ENCODE measurements around the gene PEAK3. TPM values are rescaled to one million over a fixed set of nuclear protein-coding genes. Genes with fewer than 3 reads are reported as not detected.

The PEAK3 gene
- total and polyA plus RNA-seq, 2 donors, result 0.05 to 0.34 TPM

- peaks cover 0 to 4% of the 10 kb centered on the region in 2 donors for H3K9me3 ChIP-seq (ENCODE audit: control insufficient read depth in 2 of 2, insufficient read depth in 1 of 2, low read length in 1 of 2)
- 97% methylated on average over 28 of the region's 28 CpGs for WGBS
- H3K36me3 ChIP-seq (ENCODE audit: control insufficient read depth in 2 of 2, insufficient read depth in 2 of 2, low read length in 1 of 2), result peaks cover 36 to 41% of the 10 kb centered on the region in 2 donors
- H3K27me3 ChIP-seq (ENCODE audit: control insufficient read depth in 2 of 2, insufficient read depth in 1 of 2, low read length in 1 of 2), result peaks cover under 1 to 7% of the 10 kb centered on the region in 2 donors
- no peak for DNase-seq (ENCODE audit: low read depth in 6 of 9, low spot score in 9 of 9)
- no peak overlapping the region for H3K4me3 ChIP-seq (ENCODE audit: low read length in 2 of 2)
- H3K27ac ChIP-seq (ENCODE audit: low read depth in 1 of 2, low read length in 1 of 2), result no peak overlapping the region
- H3K4me1 ChIP-seq (ENCODE audit: control insufficient read depth in 2 of 2, insufficient read depth in 2 of 2, low read length in 2 of 2), result peaks cover 10 to 27% of the 10 kb centered on the region in 2 donors
Observed at GRCh38 chr19:2276429-2276986, 5.5 kb downstream of the PEAK3 start.

- Histone ChIP-seq H3K4me1 (ENCODE audit: control insufficient read depth in 2 of 2, insufficient read depth in 2 of 2, low read length in 2 of 2) (peaks cover 13 to 31% of the 10 kb centered on the region in 2 donors), H3K36me3 (ENCODE audit: control insufficient read depth in 2 of 2, insufficient read depth in 2 of 2, low read length in 1 of 2) (peaks cover 38 to 45% of the 10 kb centered on the region in 2 donors), H3K27me3 (ENCODE audit: control insufficient read depth in 2 of 2, insufficient read depth in 1 of 2, low read length in 1 of 2) (peaks cover 0 to 6% of the 10 kb centered on the region in 2 donors), H3K27ac (ENCODE audit: low read depth in 1 of 2, low read length in 1 of 2) (no peak overlapping the region), H3K4me3 (ENCODE audit: low read length in 2 of 2) (no peak overlapping the region), H3K9me3 (ENCODE audit: control insufficient read depth in 2 of 2, insufficient read depth in 1 of 2, low read length in 1 of 2) (peaks cover 0 to 4% of the 10 kb centered on the region in 2 donors)
- DNase-seq (ENCODE audit: low read depth in 6 of 9, low spot score in 9 of 9), result no peak
- 94% methylated on average over 74 of the region's 74 CpGs for WGBS
Observed at GRCh38 chr19:2275588-2276428, 6.2 kb downstream of the PEAK3 start.

- Histone ChIP-seq H3K27me3 (ENCODE audit: control insufficient read depth in 2 of 2, insufficient read depth in 1 of 2, low read length in 1 of 2) (no peaks in the 10 kb centered on the region), H3K36me3 (ENCODE audit: control insufficient read depth in 2 of 2, insufficient read depth in 2 of 2, low read length in 1 of 2) (peaks cover 38 to 45% of the 10 kb centered on the region in 2 donors), H3K4me1 (ENCODE audit: control insufficient read depth in 2 of 2, insufficient read depth in 2 of 2, low read length in 2 of 2) (peaks cover 13 to 31% of the 10 kb centered on the region in 2 donors), H3K4me3 (ENCODE audit: low read length in 2 of 2) (no peak overlapping the region), H3K9me3 (ENCODE audit: control insufficient read depth in 2 of 2, insufficient read depth in 1 of 2, low read length in 1 of 2) (peaks cover 0 to 4% of the 10 kb centered on the region in 2 donors), H3K27ac (ENCODE audit: low read depth in 1 of 2, low read length in 1 of 2) (no peak overlapping the region)
- 79% methylated on average over 16 of the region's 16 CpGs for WGBS
- DNase-seq (ENCODE audit: low read depth in 6 of 9, low spot score in 9 of 9), result peak in 1 of 9 donors; percentile 58
Observed at GRCh38 chr19:2274931-2275535, 6.9 kb downstream of the PEAK3 start.

- 98% methylated on average over 9 of the region's 9 CpGs for WGBS
- peak overlapping the region in 1 of 2 donors; percentile 39 for H3K4me3 ChIP-seq (ENCODE audit: low read length in 2 of 2)
- peaks cover 38 to 45% of the 10 kb centered on the region in 2 donors for H3K36me3 ChIP-seq (ENCODE audit: control insufficient read depth in 2 of 2, insufficient read depth in 2 of 2, low read length in 1 of 2)
Observed at GRCh38 chr19:2274185-2274711, 7.7 kb downstream of the PEAK3 start.

GRCh38 chr19:2273356-2274184 is 8.4 kb downstream of the PEAK3 start:
- peaks cover 0 to 6% of the 10 kb centered on the region in 2 donors for H3K9me3 ChIP-seq (ENCODE audit: control insufficient read depth in 2 of 2, insufficient read depth in 1 of 2, low read length in 1 of 2)
- peak in 7 of 9 donors; percentile 48 to 85 (median 64) for DNase-seq (ENCODE audit: low read depth in 6 of 9, low spot score in 9 of 9)
- H3K27me3 ChIP-seq (ENCODE audit: control insufficient read depth in 2 of 2, insufficient read depth in 1 of 2, low read length in 1 of 2), result peaks cover 0 to 2% of the 10 kb centered on the region in 2 donors
- peak overlapping the region; percentile 11 to 39 for H3K4me3 ChIP-seq (ENCODE audit: low read length in 2 of 2)
- peak overlapping the region; percentile 83 to 85 for H3K27ac ChIP-seq (ENCODE audit: low read depth in 1 of 2, low read length in 1 of 2)
- 20% methylated on average over 45 of the region's 45 CpGs for WGBS
- H3K36me3 ChIP-seq (ENCODE audit: control insufficient read depth in 2 of 2, insufficient read depth in 2 of 2, low read length in 1 of 2), result peaks cover 38 to 45% of the 10 kb centered on the region in 2 donors
- H3K4me1 ChIP-seq (ENCODE audit: control insufficient read depth in 2 of 2, insufficient read depth in 2 of 2, low read length in 2 of 2), result peaks cover 13 to 31% of the 10 kb centered on the region in 2 donors

More at GRCh38 chr19:2274185-2274711, 7.7 kb downstream of the PEAK3 start:
- no peak overlapping the region for H3K27ac ChIP-seq (ENCODE audit: low read depth in 1 of 2, low read length in 1 of 2)
- peaks cover 0 to 4% of the 10 kb centered on the region in 2 donors for H3K9me3 ChIP-seq (ENCODE audit: control insufficient read depth in 2 of 2, insufficient read depth in 1 of 2, low read length in 1 of 2)
- peaks cover 13 to 31% of the 10 kb centered on the region in 2 donors for H3K4me1 ChIP-seq (ENCODE audit: control insufficient read depth in 2 of 2, insufficient read depth in 2 of 2, low read length in 2 of 2)
- no peak for DNase-seq (ENCODE audit: low read depth in 6 of 9, low spot score in 9 of 9)
- peaks cover 0 to 2% of the 10 kb centered on the region in 2 donors for H3K27me3 ChIP-seq (ENCODE audit: control insufficient read depth in 2 of 2, insufficient read depth in 1 of 2, low read length in 1 of 2)

GRCh38 chr19:2271234-2272103 is 10.5 kb downstream of the PEAK3 start:
- peak overlapping the region; percentile 84 to 96 for H3K27ac ChIP-seq (ENCODE audit: low read depth in 1 of 2, low read length in 1 of 2)
- WGBS, result 42% methylated on average over 43 of the region's 43 CpGs
- peaks cover 16 to 37% of the 10 kb centered on the region in 2 donors for H3K4me1 ChIP-seq (ENCODE audit: control insufficient read depth in 2 of 2, insufficient read depth in 2 of 2, low read length in 2 of 2)
- no peak for DNase-seq (ENCODE audit: low read depth in 6 of 9, low spot score in 9 of 9)
- H3K9me3 ChIP-seq (ENCODE audit: control insufficient read depth in 2 of 2, insufficient read depth in 1 of 2, low read length in 1 of 2), result peaks cover 0 to 6% of the 10 kb centered on the region in 2 donors
- peaks cover 29 to 44% of the 10 kb centered on the region in 2 donors for H3K36me3 ChIP-seq (ENCODE audit: control insufficient read depth in 2 of 2, insufficient read depth in 2 of 2, low read length in 1 of 2)
- H3K4me3 ChIP-seq (ENCODE audit: low read length in 2 of 2), result peak overlapping the region; percentile 98 to 100
- H3K27me3 ChIP-seq (ENCODE audit: control insufficient read depth in 2 of 2, insufficient read depth in 1 of 2, low read length in 1 of 2), result peaks cover 0 to 2% of the 10 kb centered on the region in 2 donors

GRCh38 chr19:2270423-2271233 is 11.3 kb downstream of the PEAK3 start:
- H3K27ac ChIP-seq (ENCODE audit: low read depth in 1 of 2, low read length in 1 of 2), result peak overlapping the region; percentile 95 to 96
- H3K4me3 ChIP-seq (ENCODE audit: low read length in 2 of 2), result peak overlapping the region; percentile 98 to 100
- WGBS, result under 1% methylated on average over 88 of the region's 88 CpGs
- DNase-seq (ENCODE audit: low read depth in 6 of 9, low spot score in 9 of 9), result peak in 3 of 9 donors; percentile 57 to 74 (median 60)
- H3K27me3 ChIP-seq (ENCODE audit: control insufficient read depth in 2 of 2, insufficient read depth in 1 of 2, low read length in 1 of 2), result peaks cover 0 to 2% of the 10 kb centered on the region in 2 donors
- H3K36me3 ChIP-seq (ENCODE audit: control insufficient read depth in 2 of 2, insufficient read depth in 2 of 2, low read length in 1 of 2), result peaks cover 26 to 38% of the 10 kb centered on the region in 2 donors
- peaks cover 20 to 40% of the 10 kb centered on the region in 2 donors for H3K4me1 ChIP-seq (ENCODE audit: control insufficient read depth in 2 of 2, insufficient read depth in 2 of 2, low read length in 2 of 2)
- H3K9me3 ChIP-seq (ENCODE audit: control insufficient read depth in 2 of 2, insufficient read depth in 1 of 2, low read length in 1 of 2), result peaks cover 0 to 6% of the 10 kb centered on the region in 2 donors
